GM18868 (cell line): ENCODE measurements around the gene USH2A.

Experiments
- ATAC-seq: cut with Tn5 transposase; IDR thresholded peaks from one replicate; pipeline ENCODE4 v1.9.1; 2021; ENCODE audit warnings: mild to moderate bottlenecking, moderate library complexity; ENCODE audit not compliant: unreplicated experiment

Gene USH2A

DNA sequence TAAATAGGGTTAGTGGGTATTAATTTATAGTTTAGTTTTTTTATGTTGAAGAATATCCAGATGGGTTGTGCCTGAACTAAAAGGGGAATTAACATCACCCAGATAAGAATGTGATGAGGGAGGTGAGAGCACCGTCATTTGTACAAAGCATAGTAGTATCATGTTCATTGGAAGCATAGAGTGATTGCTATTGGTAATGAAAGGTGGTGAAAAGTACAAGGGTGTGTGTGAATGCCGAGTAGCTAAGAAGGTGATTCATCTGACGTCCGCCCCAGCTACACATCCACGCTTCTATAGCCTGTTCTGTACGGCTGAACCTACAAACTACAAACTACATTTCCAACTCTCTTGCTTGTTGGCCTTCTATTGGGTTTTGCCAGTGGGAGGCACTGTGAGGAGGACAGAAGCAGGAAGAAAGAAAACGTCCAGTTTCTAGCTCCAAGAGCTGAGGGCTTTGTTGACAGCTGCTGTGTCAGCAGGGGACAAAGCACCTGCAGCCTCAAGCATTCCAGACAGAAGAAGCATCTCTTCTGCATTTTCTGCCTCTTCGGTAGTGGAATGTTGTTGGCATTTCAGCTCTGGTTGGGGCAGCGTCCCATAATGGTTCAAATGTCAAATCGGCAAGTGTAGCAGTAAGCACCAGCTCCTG is 451.3 kb downstream of the USH2A start:
- ATAC-seq, result no peak

DNA sequence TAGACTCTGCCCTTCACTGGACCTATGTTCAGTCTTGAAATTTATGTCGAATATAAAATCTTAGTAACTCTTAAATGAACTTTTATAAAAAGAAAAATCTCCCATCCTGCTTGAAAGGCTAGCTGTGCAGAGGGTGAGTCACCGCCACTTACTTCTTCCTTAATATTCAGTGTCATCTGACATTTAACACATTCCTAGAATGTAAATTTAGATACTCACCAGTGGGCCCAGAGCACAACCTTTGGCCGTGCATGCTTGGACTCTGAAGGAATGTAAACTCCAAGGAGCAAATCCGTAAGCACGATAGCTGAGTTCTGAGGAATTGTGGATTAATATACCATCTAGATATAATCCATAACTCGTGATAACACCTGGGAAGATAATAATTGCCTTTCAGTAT is 452.8 kb downstream of the USH2A start:
- ATAC-seq, result no peak

DNA sequence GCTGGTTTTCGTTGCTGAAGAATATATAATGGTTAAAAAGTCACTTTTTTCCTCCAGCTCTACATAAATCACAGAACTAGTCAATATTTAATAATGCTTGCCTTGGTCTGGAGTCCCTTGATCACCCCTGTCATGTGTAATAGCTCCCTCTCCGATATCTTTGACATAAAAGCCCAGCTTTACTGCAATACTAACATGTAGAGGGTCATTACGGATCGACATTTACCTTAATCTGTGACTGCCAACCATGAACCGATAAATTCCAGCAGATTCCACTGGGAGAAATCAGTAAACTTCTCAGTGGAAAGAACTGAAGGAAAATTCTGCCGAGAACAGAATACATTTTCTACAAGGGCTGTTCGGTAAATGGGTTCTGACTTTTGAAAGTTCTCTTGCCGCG is 459.6 kb downstream of the USH2A start:
- ATAC-seq, result no peak

DNA sequence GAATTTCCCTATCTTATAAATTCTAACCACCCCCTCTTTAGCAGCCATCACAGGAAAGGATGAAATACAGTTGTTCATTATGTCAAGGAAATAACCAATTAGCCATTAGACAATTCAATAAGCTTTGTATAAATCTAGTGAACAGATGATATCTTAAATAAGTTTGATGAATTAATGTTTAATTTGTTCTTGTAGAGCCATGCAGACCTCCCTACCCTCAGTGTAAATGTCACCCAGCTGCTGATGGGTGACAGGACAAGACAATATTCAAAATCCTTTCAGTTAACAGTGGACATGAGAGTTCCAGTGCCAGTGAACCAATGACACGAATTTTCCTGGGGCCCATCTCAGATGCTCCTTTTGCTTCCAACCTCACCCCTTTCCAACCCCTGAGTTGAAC is 460.2 kb downstream of the USH2A start:
- ATAC-seq, result no peak

DNA sequence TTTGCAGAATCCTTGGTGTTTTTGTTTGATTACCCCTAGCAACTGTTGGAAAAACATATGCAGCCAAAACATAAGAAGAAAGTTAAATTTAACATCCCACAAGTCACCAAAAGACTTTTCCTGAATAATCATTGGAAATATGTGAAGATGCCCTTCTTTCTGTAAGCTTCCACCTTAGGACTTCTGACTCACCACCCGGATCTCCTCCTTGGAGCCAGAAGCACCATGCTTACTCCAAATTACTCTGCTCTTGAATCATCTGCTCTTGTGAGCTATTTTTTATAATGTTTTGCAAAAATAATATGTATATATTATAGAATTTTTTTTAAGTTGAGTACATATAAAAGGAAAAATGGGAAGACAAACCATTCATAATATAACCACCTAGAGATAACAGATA is 464.4 kb downstream of the USH2A start:
- ATAC-seq, result no peak

DNA sequence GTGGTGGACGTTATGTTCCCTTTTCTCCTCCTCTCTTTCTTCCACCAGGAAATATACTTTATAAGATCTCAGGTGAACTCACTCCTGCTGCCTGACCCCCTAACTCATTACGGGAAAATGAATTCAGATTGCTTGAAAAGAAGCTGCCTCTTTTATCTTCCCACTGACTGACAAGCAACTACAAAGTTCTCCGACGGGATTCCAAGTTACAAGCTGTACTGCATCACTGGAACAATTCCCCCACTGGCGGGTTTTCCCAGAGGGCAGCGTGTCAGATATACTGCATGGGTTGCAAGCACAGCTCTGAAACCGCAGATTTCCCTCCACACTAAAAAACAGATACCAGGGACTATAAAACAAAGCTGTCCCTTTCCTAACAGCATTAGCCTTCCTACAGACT is 465.6 kb downstream of the USH2A start:
- ATAC-seq, result no peak

DNA sequence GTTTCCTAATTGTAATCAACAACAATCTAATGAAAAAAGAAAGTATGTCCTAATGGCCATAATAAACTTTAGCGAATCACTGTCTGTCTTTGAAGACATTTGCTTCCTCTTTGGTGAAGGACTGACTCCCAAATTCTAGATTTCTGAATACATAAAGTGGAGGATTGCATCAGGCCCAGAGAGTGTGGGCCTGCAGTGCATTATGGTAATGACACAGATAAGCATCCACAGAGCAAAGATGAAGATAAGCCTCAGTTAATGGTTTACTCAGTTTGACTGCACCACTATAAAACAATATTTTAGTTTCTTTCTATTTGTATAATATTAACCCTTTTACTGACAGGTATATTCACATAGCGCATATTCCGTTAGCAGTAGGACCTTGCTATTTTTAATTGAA is 490.7 kb downstream of the USH2A start:
- no peak for ATAC-seq

DNA sequence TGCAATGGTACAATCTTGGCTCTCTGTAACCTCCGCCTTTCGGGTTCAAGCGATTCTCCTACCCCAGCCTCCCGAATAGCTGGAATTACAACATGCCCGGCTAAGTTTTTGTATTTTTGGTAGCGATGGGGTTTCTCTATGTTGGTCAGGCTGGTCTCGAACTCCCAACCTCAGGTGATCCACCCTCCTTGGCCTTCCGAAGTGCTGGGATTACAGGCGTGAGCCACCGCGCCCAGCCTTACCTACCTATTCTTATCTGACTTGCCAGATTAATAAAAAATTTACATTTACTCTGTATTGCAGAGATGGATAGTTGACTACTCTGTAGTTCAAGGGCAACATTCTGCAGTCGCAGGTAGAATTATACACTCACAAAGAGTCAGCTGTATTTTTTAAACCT is 496.6 kb downstream of the USH2A start:
- no peak for ATAC-seq

DNA sequence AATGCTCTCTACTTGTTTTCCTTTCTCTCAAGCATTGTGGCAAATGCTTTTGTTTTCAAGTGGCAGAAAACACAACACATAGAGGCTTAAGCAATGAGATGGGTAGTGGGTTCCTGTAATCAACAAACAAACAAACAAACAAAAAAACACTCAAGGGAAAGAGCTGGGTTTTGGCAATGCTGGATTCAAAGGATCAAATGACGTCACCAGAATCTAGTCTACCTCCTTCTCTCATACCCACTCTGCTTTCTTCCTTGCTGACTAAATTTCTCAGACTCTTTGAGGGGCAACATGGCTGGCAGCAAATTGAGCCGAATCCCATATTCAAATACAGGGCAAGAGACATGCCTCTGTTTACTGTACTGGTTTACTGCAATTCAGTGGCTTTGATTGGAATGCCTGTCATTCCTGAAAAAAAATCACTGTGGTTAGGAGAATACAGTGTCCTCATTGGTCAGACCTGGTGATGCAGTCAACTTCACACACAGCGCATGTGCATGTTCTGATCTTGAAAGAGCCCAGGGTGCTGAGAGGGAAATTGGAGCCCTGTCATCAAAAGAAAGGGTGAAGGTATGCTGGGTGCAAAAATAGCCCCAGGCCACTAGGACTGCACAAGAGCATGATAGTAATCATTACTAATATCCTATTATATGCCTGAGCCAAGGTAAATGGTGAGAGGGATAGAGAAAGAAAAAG is 500.0 kb downstream of the USH2A start:
- ATAC-seq, result no peak

DNA sequence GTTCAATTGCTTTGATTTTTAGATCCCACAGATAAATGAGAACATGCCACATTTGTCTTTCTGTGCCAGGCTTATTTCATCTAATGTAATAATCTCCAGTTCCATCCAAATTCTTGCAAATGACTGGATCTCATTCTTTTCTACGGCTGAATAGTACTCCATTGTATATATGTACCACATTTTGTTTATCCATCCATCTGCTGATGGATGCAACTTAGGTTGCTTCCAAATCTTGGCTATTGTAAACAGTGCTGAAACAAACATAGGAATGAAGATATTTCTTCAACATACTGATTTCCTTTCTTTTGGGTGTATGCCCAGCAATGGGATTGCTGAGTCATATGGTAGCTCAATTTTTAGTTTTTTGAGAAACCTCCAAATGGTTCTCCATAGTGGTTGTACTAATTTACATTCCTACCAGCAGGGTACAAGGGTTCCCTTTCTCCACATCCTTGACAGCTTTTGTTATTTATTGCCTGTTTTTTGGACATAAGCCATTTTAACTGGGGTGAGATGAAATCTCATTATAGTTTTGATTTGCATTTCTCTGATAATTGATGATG is 511.8 kb downstream of the USH2A start:
- no peak for ATAC-seq

DNA sequence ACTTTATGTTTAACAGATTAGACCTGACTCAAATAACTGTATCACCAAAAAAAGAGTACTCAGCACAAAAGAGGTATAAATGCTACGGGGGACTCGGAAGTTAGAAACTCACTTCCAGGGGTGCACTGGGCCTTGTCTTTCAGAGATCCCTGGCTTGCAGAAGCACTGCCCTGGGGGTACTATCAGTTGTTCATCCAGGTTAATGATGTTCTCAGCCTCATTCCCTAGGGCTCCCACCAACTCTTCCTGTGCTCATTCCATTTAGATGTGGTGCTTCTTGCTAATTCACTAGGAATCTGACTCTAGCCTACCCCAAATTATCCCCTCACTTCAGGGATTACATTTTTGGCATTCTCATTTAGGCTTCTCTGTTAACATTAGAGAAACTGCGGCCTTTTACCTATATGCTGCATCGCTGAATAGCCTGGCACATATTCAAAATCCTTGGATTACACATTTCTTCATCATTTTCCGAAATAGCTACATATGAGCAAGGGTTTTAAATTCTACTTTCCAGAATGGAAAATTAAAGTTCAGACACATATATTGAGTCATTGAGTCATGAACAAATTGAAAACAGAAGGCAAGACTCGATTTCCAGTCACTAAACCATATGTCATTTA is 517.6 kb downstream of the USH2A start:
- no peak for ATAC-seq

DNA sequence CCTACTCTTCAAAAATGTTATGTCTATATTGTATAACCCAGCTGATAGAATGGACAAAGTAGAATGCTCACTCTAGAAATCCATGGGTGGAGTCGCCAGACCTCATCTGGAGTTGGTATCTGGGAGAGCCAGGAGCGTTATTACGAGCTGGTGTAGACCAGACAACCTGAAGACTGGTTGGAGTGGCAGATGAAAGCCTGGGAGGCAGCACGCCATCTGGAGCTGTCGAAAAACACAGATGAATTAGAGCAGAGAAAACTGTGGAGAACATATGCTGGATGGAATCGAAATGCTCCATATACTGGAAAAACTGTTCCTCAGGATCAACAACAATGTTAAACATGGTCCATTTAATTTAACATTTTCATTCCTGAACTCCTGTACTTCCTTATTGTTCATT is 522.6 kb downstream of the USH2A start:
- ATAC-seq, result no peak

DNA sequence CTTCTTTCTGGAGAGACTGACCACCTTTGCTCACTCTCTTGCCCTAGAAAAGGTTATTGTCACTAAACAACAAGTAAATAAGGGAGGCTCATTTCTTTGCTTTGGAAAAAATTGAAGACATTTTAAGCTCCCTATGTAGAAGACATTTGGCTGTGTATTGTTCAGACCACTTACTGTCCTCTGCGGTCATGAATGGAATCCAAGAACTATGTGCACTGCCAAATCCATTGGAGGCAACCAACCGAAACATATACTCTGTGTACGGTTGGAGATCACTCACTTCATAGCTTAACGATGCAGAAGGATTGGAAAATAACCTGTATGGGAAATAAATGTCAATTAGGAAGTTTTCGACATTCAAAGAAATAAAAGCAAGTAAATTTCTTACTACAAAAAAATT is 523.3 kb downstream of the USH2A start:
- ATAC-seq, result no peak

DNA sequence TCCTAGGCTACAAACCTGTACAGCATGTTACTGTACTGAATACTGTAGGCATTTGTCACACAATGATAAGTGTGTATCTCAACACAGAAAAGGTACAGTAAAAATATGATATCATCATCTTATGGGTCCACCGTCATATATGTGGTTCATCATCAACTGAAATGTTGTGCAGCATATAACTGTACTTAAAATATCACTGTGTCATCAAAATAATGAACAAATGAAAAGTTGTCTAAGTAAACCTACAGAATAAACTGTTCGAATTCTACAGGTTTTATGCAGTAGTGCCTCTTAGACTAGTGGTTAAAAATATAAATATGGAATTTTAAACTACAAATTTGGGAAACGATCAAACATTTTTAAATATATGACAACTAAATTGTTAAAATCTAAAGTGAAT is 527.4 kb downstream of the USH2A start:
- no peak for ATAC-seq

DNA sequence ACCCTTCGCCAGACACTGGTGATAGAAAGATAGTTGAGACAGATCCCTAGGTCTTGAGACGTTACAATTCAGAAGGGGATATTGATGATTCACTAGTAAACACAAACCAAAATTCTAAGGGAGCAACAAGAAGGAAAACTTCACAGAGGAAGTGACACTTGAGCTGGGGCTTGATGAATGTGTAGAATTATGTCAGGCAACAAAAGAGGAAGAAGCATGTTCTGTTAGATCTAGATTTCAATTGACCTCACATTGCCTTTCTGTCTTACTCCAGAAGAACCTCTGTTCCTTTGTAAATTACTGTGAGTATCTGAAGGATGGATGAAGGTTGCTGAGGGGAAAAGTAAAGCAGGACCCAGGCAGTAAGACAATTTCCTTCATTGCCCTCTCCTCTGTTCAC is 528.0 kb downstream of the USH2A start:
- ATAC-seq, result peak; percentile 38

DNA sequence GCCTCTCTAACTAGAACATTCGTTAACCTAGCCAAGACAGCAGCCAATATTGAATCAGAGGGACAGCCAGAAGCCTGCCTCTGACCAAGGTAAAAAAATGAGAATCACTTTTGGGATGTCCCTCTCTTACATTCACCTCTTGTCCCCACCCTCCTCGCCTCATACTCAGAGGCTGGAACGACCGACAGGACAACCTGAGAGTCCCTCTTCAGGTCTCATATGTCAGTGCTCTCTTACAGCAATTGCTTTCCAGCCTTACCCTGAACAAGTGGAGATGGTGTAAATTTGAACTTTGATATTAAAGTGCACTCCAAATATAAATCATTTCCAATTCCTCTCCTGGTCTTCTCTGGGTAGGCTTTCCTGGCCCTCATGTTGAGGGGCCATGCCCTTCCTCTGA is 528.6 kb downstream of the USH2A start:
- ATAC-seq, result no peak

DNA sequence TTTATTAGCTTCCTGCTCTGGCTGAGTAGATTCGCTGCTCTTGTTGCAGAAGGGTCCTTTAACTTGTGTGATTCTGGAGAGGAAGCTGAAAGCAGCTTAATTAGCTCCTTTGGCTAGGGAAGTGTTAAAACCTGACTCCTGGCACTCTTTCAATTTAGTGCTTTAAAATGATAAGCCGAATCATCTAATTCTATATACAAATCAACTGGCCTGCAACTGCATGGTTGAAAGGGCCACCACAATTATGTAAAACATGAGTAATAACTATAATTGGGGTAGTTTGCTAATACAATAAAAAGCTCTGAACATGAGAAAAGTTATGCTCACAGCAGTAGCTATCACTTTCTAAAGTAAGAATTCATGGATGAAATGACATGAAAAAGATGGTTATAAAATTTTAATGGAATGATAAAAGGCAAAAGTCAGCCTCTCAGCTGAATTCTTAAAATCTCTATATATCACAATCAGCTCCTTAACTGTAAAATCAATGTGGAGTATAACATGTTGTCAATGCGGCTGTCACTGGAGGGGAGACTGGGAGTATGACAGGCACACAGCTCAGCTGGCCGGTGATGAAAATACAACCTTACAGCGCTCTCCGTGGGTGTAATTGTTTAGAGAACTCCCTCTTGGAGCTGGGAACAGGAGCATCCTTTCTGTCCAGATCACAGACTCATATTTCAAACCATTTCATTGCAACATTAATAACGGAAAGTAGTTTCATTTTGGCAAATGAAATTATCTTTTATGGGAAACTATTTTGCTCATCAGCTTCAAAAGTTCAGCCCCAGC is 531.8 kb downstream of the USH2A start:
- peak; percentile 27 for ATAC-seq

DNA sequence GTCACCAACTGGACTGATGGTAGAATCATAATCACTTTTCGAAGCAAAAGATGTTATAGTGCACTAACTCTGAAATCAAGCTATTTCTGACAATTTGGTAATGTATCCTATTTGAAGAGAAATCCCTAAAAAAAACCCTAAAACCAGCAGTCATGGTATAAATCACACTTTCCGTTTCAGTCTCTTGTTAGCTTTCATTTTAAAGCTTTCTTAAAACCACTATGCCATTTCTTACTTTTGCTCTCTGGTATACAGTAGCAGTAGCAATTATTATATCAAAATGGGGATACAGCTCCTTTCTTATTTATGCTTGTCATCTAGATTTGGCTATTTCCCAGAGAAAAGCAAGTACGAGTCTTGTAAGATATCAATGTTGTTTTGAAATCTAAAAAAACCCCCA is 532.8 kb downstream of the USH2A start:
- ATAC-seq, result peak; percentile 62

DNA sequence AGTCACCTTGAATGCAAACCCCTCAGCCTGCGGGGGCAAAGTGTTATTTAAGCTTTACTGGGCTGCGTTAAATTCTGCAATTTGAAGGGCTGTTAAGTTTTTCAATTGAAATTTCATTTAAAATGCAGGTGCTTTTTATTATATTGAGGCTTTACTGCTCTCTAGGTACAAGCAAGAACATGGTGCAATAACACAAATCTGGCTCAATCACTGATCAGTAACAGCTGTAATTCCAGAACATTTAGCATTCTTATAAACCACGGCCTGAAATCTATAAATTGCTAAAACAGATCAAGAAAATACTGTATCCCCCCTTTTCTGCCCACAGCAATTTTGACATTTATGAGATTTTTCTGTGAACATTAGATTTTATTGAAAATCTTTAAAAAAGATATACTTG is 533.4 kb downstream of the USH2A start:
- no peak for ATAC-seq

DNA sequence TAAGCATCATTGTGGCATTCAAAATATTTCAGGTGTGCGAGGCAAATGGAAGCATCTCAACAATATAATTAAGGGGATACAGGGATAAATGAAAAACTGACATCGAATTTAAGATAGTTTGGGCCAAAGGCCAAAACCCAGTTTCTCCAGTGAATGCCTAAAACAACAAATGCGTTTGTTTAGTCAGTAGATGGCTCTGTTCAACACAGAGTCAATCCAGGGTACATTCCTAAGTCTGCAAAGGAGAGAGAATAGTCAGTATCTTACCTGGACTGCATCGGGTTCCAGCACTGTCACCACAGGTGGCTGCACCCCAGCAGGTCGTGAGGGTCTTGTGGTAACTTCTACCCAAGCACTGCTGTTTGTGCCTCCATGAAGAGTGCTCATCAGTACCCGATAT is 535.1 kb downstream of the USH2A start:
- no peak for ATAC-seq

DNA sequence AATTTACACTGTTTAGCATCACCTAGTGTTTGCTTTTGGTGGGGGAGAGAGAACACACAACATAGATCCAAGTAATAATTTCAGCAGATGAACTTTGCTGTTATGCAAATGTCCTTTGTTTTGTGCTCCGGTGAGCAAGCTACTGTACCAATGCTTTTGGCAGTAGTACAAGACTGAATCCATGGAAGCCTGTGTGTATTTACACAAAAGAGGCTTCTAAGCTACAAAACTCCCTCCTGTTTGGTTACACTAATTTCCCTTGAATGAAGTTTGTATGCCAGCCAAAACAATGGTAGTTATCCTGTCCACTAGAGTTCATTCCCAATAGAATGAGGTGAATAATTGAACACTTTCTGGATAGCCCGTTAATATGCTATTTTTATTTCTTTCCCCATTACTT is 535.6 kb downstream of the USH2A start:
- ATAC-seq, result no peak
